SK-MEL-5 (cell line): ENCODE results near the gene PCSK1. TPM values are rescaled to one million over a fixed set of nuclear protein-coding genes. Genes with fewer than 3 reads are reported as not detected.
"Not testable (repeated sequence)": the region's sequence is repeated elsewhere in the genome, so short reads cannot be mapped to it uniquely, and the experiment has no call there.

Source experiments
- DNase-seq: peaks from one replicate; pipeline ENCODE4 v3.0.0-alpha.2; 2016; ENCODE audit warnings: low read depth, low spot score
- in situ Hi-C: cut with HindIII; loops from 2 replicates; pipeline ENCODE4 v1.10.0; 2016; ENCODE audit warnings: low sequenced_read_pairs, high pct_unique_total_duplicates, low pct_unique_long_range_greater_than_20kb
- total RNA-seq: library from RNA; depleted of rRNA; stranded (reverse); fragments of >200 nt; shearing (Covaris generic); gene quantifications from 2 replicates; pipeline ENCODE4 v1.2.3, GENCODE V29; 2014

Gene PCSK1
- total RNA-seq, 1 experiment from 2014 or later: 10.9 TPM

- in situ Hi-C loops: no loop called here
- no peak for DNase-seq
Observed at GRCh38 chr5:96387616-96388015, 45.4 kb downstream of the PCSK1 start.

DNA sequence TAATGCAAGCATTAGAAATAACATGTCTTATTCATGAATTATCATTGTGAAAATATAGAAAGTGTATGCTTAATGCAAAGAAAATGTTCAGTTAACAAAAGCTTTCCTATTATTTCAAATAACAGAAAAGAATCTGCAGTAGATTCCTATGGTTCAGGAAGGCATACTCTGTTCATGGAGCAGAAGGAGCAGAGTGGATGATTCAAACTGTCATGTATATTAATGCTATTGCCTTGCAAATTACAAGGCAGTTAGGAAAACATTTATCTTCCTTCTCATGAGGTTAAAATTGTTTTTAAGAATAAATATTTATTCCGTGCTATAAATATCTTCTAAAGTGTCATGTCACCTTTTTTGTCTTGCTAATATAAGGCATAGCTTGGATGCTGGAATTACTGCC is 47.5 kb downstream of the PCSK1 start:
- no peak for DNase-seq
- in situ Hi-C loops: no loop called here

DNA sequence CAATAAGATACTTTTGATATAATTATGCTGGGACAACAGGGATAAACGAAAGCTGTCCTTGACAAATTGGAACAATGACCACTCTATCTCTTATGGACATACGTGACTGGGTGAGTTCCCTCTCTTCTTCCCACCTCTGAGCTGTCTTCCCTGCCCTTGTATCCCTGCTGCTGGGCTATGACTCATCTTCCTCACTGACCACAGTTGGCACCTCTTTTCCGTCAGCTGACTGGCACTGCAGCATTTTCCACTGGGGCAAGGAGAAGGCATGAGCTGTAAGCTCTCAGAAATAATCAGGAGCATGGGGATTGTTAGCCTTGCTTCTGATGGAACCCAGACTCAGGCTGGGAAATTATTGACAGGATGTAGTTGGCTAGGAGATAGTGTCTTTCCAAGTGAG is 48.7 kb downstream of the PCSK1 start:
- peak; percentile 86 for DNase-seq
- in situ Hi-C loops: no loop called here

GRCh38 chr5:96381526-96381925 is 51.5 kb downstream of the PCSK1 start:
- peak; percentile 41 for DNase-seq
- in situ Hi-C loops: no loop called here

DNA sequence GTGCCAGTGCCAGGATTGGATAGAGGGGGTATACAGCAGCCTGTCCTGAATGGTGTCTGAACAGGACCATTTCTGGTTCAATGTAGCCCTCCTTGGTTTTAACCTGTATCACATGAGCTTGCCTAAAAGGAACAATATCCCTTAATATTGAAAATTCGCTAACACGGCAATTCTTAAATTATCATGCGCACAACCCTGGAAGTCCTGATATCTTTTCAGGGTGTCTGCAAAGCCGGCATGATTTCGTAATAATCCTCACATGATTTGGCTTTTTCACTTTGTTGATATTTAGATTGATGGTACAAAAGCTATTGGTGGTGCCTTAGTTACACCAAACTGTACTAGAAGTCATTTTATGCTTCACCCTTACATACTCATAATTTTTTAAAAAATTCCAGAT is 53.2 kb downstream of the PCSK1 start:
- DNase-seq: no peak
- in situ Hi-C loops: no loop called here

DNA sequence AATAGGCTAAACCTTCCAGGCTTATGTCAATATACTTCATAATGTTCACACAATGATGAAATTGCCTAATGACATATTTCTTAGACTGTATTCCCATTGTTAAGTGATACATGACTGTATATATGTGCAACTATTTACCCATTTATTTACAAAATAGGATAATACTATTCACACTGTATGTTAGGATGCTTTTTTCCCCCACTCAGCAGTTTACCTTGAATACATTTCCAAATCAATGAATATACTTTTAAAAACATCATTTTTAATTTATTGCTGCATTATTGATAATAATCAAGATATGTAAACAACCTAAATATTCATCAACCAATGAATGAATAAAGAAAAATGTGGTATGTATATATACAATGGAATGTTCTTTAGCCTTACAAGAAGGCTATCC is 55.5 kb downstream of the PCSK1 start:
- no peak for DNase-seq
- in situ Hi-C loops: no loop called here

DNA sequence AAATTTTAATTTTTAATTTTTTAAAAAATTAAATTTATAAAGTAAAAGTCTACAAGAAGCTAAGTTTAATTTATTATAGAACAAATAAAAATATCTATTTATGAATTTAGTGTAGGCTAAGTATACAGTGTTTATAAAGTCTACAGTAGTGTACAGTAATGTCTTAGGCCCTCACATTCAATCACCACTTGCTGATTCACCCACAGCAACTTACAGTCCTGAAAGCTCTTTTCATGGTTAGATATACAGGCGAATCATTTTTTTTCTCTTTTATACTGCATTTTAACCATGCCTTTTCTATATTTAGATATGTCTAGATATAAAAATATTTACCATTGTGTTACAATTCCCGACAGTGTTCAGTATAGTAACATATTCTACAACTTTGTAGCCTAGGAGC is 55.9 kb downstream of the PCSK1 start:
- no peak for DNase-seq
- in situ Hi-C loops: no loop called here

DNA sequence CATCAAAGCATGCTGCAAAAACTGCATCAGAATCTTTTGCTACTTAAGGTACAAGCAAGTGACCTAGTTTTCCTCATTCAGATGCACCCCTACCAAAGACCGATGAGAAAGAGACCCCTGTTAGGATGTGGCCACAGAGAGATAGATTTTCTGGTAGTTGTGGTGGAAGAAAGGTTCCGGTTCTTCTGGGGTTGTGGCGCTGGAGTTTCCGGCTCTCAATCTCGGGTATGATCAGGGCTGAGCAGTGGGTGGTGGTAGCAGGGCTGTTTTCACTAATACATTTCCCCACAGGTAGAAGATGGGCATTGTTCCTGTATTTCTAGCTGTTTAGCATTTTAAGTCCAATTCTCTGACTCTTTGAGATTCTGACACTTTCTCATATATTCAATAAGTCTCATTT is 58.4 kb downstream of the PCSK1 start:
- in situ Hi-C loops: no loop called here
- no peak for DNase-seq

DNA sequence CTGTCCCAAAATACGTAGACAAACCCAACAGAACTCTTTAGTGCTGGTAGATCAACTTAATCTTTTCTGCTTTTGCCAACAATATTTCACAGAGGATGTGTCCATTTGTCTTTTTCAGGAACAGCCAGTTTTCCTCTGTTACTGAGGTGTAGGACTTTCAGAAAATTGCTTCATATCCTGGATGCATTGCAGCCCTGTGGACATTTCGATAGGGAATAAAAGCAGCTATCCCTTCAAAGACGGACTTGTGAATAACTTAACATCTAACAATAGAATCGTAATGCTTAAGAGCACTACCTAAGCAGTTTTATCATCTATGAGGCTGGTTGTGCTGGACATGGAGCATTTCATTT is 59.7 kb downstream of the PCSK1 start:
- in situ Hi-C loops: no loop called here
- DNase-seq: no peak

GRCh38 chr5:96372726-96373380 is 60.2 kb downstream of the PCSK1 start:
- in situ Hi-C loops: no loop called here
- no peak for DNase-seq

GRCh38 chr5:96370976-96371375 is 62.1 kb downstream of the PCSK1 start:
- no peak for DNase-seq

GRCh38 chr5:96367337-96367736 is 65.7 kb downstream of the PCSK1 start:
- in situ Hi-C loops, DNase-seq: not testable (repeated sequence)

More at GRCh38 chr5:96370976-96371375, 62.1 kb downstream of the PCSK1 start:
- in situ Hi-C loops: no loop called here

DNA sequence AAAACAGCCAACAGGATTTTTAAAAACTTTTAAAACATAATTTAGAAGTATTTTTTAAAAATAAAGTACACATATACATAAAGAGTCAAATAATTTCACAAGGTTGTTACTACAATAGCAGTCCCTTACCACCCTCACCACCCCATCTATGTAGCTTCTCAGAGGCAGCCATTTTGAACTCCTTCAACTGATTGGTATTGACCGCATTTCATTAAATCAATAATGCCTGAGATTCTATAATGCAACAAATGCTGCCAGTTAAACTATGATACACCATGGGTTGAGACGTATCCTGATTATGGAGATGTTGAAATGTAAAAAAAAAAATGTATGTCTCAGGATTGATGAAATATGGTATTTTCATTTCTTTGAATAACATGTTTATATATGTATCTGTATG is 78.8 kb downstream of the PCSK1 start:
- DNase-seq: no peak
- in situ Hi-C loops: no loop called here

GRCh38 chr5:96353220-96353619 is 79.8 kb downstream of the PCSK1 start:
- in situ Hi-C loops: no loop called here
- no peak for DNase-seq

DNA sequence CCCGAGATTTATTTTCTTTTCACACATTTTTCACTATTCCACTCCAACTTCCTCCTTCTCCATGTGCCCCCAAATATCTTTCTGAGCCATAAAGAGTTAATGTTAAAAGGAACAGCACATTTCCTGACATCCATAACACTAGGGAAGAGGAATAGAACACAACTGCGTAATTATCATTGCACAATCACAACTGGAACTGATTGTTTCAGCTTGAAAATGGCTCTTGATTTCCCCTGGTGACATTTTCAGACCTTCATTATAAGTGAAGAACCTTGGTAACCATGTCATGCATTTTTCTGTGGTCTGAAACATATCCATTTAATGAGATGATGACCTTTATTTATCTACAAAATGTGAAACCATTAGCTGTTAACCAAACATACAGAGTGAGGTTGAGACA is 82.4 kb downstream of the PCSK1 start:
- in situ Hi-C loops: no loop called here
- DNase-seq: peak; percentile 59

GRCh38 chr5:96348536-96348935 is 84.5 kb downstream of the PCSK1 start:
- DNase-seq: no peak
- in situ Hi-C loops: no loop called here

GRCh38 chr5:96347502-96348292 is 85.4 kb downstream of the PCSK1 start:
- DNase-seq: no peak
- in situ Hi-C loops: no loop called here

DNA sequence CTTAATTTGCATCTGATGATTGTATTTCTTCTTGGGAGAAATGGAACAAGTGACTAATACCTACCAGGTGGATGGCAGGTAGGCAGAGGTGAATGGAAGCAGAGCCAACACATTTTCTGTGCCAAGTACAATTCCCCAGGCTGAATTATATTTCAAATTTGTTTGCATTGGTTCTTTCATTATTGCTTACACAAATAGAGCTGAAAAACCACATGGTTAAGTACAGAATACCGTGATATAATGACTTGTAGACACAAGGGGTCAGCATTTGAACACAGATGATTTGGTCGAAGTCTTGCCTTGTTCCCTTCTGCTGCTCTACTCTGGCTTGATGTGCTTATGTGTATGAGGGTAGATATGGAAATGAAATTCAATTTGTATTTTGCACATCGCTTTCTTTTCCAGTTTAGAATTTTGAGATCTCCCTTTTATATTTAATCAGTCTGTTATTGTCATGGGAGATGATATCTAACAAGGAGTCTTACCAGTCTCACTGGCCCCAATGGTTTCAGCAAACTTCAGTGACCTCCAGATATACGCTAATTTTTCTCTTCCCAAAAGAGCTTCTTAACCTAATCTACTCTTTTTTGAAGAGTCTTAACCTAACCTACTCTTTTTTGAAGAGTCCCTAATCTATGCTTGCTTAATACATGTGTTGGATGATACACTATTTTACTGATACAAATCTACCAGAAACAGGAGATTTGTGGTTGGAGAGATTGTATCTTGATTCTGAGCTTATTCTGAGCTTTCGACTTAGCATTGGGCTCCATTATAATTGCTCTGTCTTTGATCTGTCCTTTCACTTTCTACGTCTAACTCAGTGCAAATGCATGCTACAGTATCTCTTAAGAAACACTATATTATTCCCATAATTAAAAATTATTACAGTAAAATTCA is 88.1 kb downstream of the PCSK1 start:
- peak; percentile 81 for DNase-seq
- in situ Hi-C loops: no loop called here
